GM18951 (cell line): ENCODE results near the gene OR9G4.

Experiments used
- POLR2A ChIP-seq: IDR thresholded peaks from 4 replicates; pipeline ENCODE4 v1.6.1; 2011; ENCODE audit warnings: mild to moderate bottlenecking; ENCODE audit not compliant: insufficient read length, insufficient read depth; ENCODE audit errors: extremely low read depth
- in situ Hi-C: fragments of 300-500 bp; cut with MboI; formaldehyde crosslinking; loops from one replicate; pipeline ENCODE4 v1.12.0; 2022; ENCODE audit warnings: low sequenced_read_pairs, mixed read lengths, inconsistent platforms; ENCODE audit not compliant: unreplicated experiment

The OR9G4 gene

DNA sequence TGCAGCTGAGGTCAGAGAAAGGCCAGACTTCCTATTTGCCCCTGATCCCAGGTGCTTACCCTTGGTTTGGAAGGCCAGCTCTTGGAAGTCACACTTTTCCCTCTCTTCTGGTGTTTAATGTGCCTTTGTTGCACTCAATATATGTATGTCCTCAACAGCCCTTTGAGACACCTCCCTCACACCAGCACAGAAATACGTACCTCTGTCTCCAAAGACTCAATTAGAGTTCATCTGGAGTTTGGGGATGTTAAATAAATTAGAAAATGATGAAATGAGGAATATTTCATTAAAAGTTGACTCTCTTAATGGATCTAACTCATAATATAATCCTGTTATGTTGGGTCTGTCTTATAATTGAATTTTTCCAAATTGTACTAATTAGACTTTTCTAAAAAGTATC is at the start of gene OR9G4:
TSS of gene OR9G4 (minus strand) at position 101 of the 400 bp plus-strand sequence. CDS start 4,931 bp downstream, outside the sequence.
- in situ Hi-C loops, result no loop called here
- no peak for TF ChIP-seq POLR2A

DNA sequence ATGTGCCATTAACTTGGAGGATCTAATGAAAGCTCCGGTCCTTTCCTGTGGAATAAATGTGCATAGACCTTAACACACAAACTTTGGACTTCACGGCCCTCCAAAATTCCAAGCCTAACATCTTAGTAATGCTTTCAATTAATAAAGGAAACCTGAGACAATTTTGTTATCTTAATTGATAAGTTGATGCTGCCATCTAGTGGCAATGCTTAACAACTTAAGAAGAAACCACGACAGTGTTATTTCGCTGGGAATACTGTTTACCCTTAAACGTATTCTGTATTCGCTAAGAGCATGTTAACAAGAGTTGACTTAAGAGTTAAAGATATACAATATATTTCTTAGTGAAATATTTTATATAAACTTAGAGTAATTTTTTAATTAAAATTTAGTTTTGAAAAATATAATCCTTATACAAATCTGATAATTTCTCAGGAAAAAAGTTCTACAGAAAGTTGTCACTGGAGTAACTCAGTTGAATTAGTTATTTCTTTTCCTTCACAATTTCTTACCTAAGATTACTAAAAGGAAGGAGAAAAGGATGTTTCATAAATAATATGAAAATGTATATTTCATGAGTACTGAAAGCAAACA is 35.0 kb upstream of the OR9G4 start:
- in situ Hi-C loops, result loop anchor here (25.0 kb wide), 1 partner anchor 846 kb away; the partner anchor contains the start of gene OR5I1

DNA sequence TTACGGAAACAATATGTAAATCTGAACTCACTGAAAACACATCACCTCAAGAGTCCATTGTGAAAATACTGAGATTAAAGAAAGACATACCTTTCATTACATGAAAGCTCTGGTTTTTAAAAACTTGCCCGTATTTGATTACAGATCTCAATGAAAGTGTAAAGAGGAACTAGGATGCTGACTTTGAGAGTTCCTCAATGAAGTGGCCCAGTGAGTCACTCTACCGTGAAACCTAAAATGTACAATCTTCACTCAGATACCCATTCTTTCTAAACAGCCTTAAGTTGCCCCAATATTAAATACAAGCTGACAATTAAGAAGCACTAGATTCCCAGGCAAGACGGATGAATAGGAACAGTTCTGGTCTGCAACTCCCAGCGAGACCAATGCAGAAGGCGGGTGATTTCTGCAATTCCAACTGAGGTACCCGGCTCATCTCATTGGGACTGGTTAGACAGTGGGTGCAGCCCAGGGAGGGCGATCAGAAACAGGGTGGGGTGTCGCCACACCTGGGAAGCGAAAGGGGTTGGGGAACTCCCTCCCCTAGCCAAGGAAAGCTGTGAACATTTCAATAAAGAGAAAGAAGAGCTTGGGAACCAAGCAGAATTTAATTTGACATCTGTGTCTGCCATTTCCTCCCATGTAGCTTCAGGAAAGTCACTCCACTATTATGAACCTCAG is 33.8 kb upstream of the OR9G4 start:
- in situ Hi-C loops, result loop anchor here (25.0 kb wide), 1 partner anchor 845 kb away; the partner anchor contains the start of gene OR5I1

More for the DNA sequence above, 35.0 kb upstream of the OR9G4 start:
- no peak for TF ChIP-seq POLR2A

DNA sequence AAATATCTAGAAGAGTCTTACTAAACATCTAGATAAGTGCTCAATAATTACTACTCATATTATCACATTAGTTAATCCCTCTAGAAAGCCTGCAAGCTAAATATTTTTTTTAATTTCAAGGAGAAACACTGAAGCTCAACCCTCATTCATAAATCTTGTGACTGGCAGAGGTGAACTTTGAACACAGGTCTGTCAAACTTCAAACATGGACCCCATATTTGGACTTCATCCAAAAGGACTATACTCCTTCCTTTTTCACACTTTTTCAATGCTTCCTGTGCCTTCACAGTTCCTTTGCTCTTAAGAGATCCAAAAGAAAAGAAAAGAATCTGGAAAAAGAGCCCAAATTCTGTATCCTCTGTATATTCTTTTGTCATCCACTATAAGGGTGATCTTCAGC is 28.3 kb upstream of the OR9G4 start:
- no peak for TF ChIP-seq POLR2A
- in situ Hi-C loops, result loop anchor here (25.0 kb wide), 1 partner anchor 840 kb away; the partner anchor contains the start of gene OR5I1

More for the DNA sequence above, 33.8 kb upstream of the OR9G4 start:
- no peak for TF ChIP-seq POLR2A

DNA sequence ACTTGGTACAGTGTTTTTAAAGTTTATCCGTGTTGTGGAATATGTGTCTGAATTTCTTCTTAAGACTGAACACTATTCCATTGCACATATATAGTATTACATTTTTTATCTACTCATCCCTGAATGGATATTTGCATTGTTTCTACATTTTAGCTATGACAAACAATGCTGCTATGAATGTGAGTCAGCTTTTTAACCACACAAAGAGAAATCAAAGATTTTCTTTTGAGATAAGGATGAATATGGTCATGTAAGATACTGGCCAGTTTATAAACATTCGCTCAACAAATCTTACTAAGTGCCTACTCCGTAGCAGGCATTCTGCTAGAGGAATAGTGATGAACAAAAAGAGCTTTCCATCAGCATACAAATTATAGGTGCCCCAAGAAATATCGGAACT is 16.5 kb upstream of the OR9G4 start:
- in situ Hi-C loops, result no loop called here

DNA sequence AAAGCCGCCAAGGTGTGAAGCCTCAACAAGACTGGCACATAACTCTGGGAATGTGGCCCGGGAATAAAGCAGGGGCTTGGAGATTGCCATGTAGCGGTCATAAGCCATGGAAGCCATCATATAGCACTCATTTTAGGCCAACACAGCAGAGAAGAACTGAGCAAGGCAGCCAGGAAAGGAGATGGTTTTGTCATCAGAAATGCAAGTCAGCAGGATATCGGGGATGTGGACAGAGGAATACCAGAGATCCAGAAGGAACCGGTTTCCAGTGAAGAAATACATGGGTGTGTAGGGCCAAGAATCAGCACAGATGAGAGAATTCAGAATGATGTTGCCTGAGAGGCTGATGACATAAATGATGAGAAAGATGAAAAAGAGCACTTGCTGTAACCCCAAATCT is 3.0 kb upstream of the OR9G4 start:
- no peak for TF ChIP-seq POLR2A
- in situ Hi-C loops, result no loop called here

More for the DNA sequence above, 16.5 kb upstream of the OR9G4 start:
- no peak for TF ChIP-seq POLR2A

DNA sequence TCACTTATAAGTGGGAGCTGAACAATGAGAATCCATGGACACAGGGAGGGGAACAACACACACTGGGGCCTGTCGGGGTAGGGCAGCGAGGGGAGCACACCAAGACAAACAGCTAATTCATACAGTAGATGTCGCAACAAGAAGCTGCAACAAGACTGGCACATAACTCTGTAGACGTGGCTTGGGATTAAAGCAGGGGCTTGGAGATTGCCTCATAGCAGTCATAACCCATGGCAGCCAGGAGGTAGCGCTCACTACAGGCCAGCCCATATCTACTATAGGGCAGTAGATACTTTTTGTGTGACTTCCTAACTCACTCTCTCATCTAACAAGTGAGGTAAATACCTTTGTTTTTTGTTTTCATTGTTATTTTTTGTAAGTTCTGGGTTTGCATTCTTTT is 1.7 kb upstream of the OR9G4 start:
- in situ Hi-C loops, result no loop called here
- no peak for TF ChIP-seq POLR2A

DNA sequence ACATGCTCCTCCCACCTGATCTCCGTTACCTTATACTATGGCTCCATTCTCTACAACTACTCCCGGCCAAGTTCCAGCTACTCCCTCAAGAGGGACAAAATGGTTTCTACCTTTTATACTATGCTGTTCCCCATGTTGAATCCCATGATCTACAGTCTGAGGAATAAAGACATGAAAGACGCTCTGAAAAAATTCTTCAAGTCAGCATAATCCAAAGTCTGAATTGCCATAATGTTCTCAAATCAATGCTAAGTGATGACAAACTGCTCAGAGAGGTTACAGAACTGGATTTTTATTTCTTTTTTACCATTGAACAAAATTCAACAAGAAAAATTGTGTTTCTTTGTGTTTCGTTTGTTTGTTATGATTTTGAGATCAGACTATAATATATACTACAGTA is 7.6 kb downstream of the OR9G4 start:
- in situ Hi-C loops, result no loop called here
- TF ChIP-seq POLR2A, result no peak

DNA sequence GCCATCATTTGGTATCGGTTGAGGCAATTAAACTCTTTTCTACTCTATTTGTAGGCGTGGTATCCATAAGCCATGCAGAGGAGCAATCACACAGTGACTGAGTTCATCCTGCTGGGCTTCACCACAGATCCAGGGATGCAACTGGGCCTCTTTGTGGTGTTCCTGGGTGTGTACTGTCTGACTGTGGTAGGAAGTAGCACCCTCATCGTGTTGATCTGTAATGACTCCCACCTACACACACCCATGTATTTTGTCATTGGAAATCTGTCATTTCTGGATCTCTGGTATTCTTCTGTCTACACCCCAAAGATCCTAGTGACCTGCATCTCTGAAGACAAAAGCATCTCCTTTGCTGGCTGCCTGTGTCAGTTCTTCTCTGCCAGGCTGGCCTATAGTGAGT is 8.4 kb downstream of the OR9G4 start:
- in situ Hi-C loops, result no loop called here
- TF ChIP-seq POLR2A, result no peak

DNA sequence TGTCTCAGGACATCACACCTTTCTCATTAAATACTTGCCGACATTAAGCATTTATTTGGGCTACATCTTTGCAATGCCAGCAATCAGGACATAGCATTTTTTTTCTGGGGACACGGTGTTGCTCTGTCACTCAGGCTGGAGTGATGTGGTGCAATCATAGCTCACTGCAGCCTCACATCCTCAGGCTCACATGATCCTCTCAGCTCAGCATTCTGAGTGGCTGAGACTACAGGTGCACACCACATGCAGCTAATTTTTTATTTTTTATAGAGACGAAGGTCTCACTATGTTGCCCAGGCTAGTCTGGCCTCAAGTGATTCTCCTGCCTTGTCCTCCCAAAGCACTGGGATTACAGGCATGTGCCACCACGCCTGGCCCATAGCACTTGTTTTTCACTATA is 28.0 kb downstream of the OR9G4 start:
- in situ Hi-C loops, result no loop called here
- TF ChIP-seq POLR2A, result no peak

DNA sequence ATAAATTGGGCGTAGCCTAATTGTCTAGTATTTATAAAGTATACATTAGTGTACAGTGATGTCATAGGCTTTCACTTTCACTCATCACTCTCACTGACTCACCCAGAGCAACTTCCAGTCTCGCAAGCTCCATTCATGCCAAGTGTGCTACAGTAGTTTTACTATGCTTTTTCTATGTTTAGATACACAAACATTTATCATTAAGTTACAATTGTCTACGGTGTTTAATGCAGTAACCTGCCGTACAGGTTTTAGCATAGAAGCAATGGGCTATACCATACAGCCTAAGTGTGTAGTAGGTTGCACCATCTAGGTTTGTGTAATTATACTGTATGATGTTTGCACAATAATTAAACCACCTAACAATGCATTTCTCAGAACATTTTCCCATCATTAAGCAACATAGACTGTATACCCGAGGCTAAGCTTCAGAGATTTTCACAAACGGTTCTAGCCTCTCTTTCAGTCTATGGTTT is 32.1 kb downstream of the OR9G4 start:
- TF ChIP-seq POLR2A, result no peak
- in situ Hi-C loops, result no loop called here

DNA sequence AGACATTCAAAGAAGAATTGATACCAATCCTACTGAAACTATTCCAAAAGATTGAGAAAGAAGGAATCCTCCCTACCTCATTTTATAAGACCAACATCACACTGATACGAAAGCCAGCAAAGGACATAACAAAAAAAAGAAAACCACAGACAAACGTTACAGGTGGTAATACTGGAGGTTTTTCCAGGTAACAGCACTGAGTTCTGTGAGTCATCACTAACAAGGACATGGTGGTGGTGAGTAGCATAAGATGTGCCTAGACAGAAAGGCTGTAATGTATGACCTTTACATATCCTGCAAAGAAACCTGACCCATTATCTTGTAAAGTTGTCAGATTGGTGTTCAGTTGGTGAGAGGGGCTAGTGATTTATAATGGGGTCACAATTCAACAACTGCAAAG is 34.3 kb downstream of the OR9G4 start:
- no peak for TF ChIP-seq POLR2A
- in situ Hi-C loops, result no loop called here

DNA sequence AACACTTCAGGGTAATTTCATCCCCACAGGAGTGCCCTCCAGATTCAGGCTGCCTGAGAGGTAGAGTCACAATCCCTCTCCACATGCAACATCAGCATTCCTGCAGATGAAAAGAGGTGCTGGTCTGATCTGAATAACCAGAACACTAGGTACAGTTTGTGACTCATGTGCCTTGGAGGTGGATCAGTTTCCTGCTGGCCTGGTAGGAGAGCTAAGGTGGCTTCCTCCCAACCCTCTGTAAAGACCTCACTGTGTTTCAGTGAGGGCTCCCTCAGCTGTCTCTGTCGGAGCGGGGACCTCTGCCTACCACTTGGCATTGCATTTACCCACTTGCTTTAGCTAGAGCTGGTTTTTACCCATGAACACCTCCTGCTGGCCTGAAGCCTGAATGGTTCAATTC is 42.0 kb downstream of the OR9G4 start:
- TF ChIP-seq POLR2A, result no peak
- in situ Hi-C loops, result no loop called here
